H1 (cell line): ENCODE measurements around the gene PGF. TPM values are rescaled to one million over a fixed set of nuclear protein-coding genes. Genes with fewer than 3 reads are reported as not detected.

Experiments used
- CTCF ChIA-PET: fragments of 300-600 bp; sonication (Branson Sonifier 250); formaldehyde crosslinking; loops from one replicate; lab custom pipeline; 2021; ENCODE audit not compliant: partially characterized antibody; lab: Charles Lee
- POLR2A ChIA-PET: fragments of 300-600 bp; sonication (Branson Sonifier 250); formaldehyde crosslinking; loops from one replicate; lab custom pipeline; 2021; ENCODE audit warnings: inconsistent platforms; ENCODE audit not compliant: partially characterized antibody; lab: Charles Lee
- DNase-seq, 2 experiments: peaks; one replicate each; pipeline versions ENCODE4 v3.0.0 to v3.0.0-alpha.2; 2010 to 2022; ENCODE audit warnings: low spot score in 2 of 2, low read depth in 1 of 2, mixed read lengths in 1 of 2
- FAIRE-seq: peaks from 2 replicates; lab custom pipeline; 2011; peaks lifted over from hg19 to GRCh38; lab: Jason Lieb, UNC
- H2AFZ ChIP-seq: 2 replicates; pipeline ENCODE4 v1.8.1; 2012; ENCODE audit warnings: low read length, inconsistent platforms
- H2AK5ac ChIP-seq: 2 replicates; pipeline ENCODE4 v1.6.1; 2013; ENCODE audit warnings: low read depth, low read length
- H2BK120ac ChIP-seq: replicated peaks from 2 replicates; pipeline ENCODE3; 2013; ENCODE audit warnings: low read depth, low read length, inconsistent platforms
- H2BK12ac ChIP-seq: 2 replicates; pipeline ENCODE4 v1.6.1; 2013; ENCODE audit warnings: low read depth, low read length
- H2BK15ac ChIP-seq: 2 replicates; pipeline ENCODE4 v1.6.1; 2013; ENCODE audit warnings: low read length
- H2BK20ac ChIP-seq: 2 replicates; pipeline ENCODE4 v1.6.1; 2013; ENCODE audit warnings: low read length
- H2BK5ac ChIP-seq: 2 replicates; pipeline ENCODE4 v1.6.1; 2013; ENCODE audit warnings: low read depth, low read length
- H3K14ac ChIP-seq: 2 replicates; pipeline ENCODE4 v1.6.1; 2013; ENCODE audit warnings: inconsistent platforms; ENCODE audit not compliant: insufficient read length
- H3K18ac ChIP-seq: 2 replicates; pipeline ENCODE4 v1.6.1; 2013; ENCODE audit warnings: low read length; ENCODE audit errors: extremely low read depth
- H3K23ac ChIP-seq: 2 replicates; pipeline ENCODE4 v1.6.1; 2013; ENCODE audit warnings: inconsistent platforms; ENCODE audit not compliant: insufficient read length
- H3K23me2 ChIP-seq: 2 replicates; pipeline ENCODE4 v1.6.1; 2013; ENCODE audit warnings: low read depth, low read length
- H3K27ac ChIP-seq: 2 replicates; pipeline ENCODE4 v1.6.1; 2011; ENCODE audit warnings: low read depth, low read length, inconsistent platforms
- H3K27me3 ChIP-seq, 4 experiments: replicated peaks in 1 of 4; 1 replicate in 1 of 4; 2 replicates in 3 of 4; pipeline versions ENCODE4 v1.6.1 to v1.8.1; 2011 to 2013; ENCODE audit warnings: low read length in 3 of 4, mild to moderate bottlenecking in 3 of 4, inconsistent platforms in 2 of 4, mixed read lengths in 2 of 4, moderate library complexity in 1 of 4; ENCODE audit not compliant: control insufficient read depth in 3 of 4, insufficient read depth in 3 of 4; ENCODE audit errors: extremely low read depth in 1 of 4
- H3K36me3 ChIP-seq, 4 experiments: 2 replicates each; pipeline versions ENCODE4 v1.6.1 to v1.8.1; 2011 to 2013; ENCODE audit warnings: mild to moderate bottlenecking in 4 of 4, low read length in 3 of 4, moderate library complexity in 2 of 4, control low read depth in 1 of 4, inconsistent platforms in 1 of 4; ENCODE audit not compliant: insufficient read depth in 4 of 4, control insufficient read depth in 2 of 4
- H3K4ac ChIP-seq: replicated peaks from 2 replicates; pipeline ENCODE3; 2013; ENCODE audit warnings: low read length, low read depth, mixed read lengths, inconsistent platforms; ENCODE audit not compliant: insufficient read length
- H3K4me1 ChIP-seq, 4 experiments: replicated peaks in 1 of 4; 1 replicate in 1 of 4; 2 replicates in 3 of 4; pipeline versions ENCODE4 v1.6.1 to v1.8.1; 2011 to 2013; ENCODE audit warnings: low read length in 3 of 4, inconsistent platforms in 2 of 4, mixed read lengths in 1 of 4; ENCODE audit not compliant: insufficient read depth in 4 of 4, control insufficient read depth in 3 of 4
- H3K4me2 ChIP-seq, 2 experiments: 2 replicates each; pipeline versions ENCODE4 v1.6.1 to v1.8.1; 2011 to 2013; ENCODE audit warnings: low read depth in 2 of 2, low read length in 2 of 2, control low read depth in 1 of 2, inconsistent platforms in 1 of 2, mild to moderate bottlenecking in 1 of 2; ENCODE audit not compliant: insufficient read depth in 1 of 2
- H3K4me3 ChIP-seq, 4 experiments: fragments of 200-600, 300-600 bp in 1 of 4; sonication (generic), shearing (Covaris generic), sonication (Bioruptor Twin) in 1 of 4; 2 replicates each; pipeline versions ENCODE4 v1.5.1 to v1.8.1; 2011 to 2016; ENCODE audit warnings: low read length in 4 of 4, low read depth in 3 of 4, control low read depth in 2 of 4, inconsistent platforms in 2 of 4, mild to moderate bottlenecking in 2 of 4, mixed read lengths in 1 of 4, moderate library complexity in 1 of 4; ENCODE audit not compliant: insufficient read depth in 2 of 4; ENCODE audit errors: extremely low read depth in 1 of 4
- H3K56ac ChIP-seq: replicated peaks from 2 replicates; pipeline ENCODE3; 2013; ENCODE audit warnings: low read depth, mild to moderate bottlenecking, mixed read lengths, low read length, inconsistent platforms; ENCODE audit not compliant: insufficient read length
- H3K79me1 ChIP-seq: 2 replicates; pipeline ENCODE4 v1.6.1; 2013; ENCODE audit warnings: low read depth, low read length, control low read depth
- H3K79me2 ChIP-seq, 2 experiments: 2 replicates each; pipeline versions ENCODE4 v1.6.1 to v1.8.1; 2012 to 2013; ENCODE audit warnings: low read length in 2 of 2, mild to moderate bottlenecking in 2 of 2, inconsistent platforms in 1 of 2; ENCODE audit not compliant: insufficient read depth in 2 of 2, control insufficient read depth in 1 of 2
- H3K9ac ChIP-seq, 4 experiments: replicated peaks in 1 of 4; 1 replicate in 1 of 4; 2 replicates in 3 of 4; pipeline versions ENCODE4 v1.6.1 to v1.8.1; 2011 to 2013; ENCODE audit warnings: low read depth in 3 of 4, low read length in 3 of 4, control low read depth in 2 of 4, mild to moderate bottlenecking in 2 of 4, moderate library complexity in 2 of 4, inconsistent platforms in 1 of 4; ENCODE audit errors: extremely low read depth in 1 of 4
- H3K9me3 ChIP-seq, 2 experiments: 2 replicates each; pipeline versions ENCODE4 v1.6.1 to v1.8.1; 2012 to 2013; ENCODE audit warnings: mild to moderate bottlenecking in 2 of 2, moderate library complexity in 2 of 2, control low read depth in 1 of 2, inconsistent platforms in 1 of 2, low read depth in 1 of 2, low read length in 1 of 2, mixed read lengths in 1 of 2; ENCODE audit not compliant: insufficient read depth in 2 of 2
- H4K20me1 ChIP-seq, 2 experiments: replicated peaks in 1 of 2; 2 replicates each; pipeline versions ENCODE3 to v1.8.1; 2011 to 2013; ENCODE audit warnings: inconsistent platforms in 2 of 2, low read length in 2 of 2, mild to moderate bottlenecking in 1 of 2; ENCODE audit not compliant: insufficient read depth in 2 of 2, control insufficient read depth in 1 of 2
- H4K5ac ChIP-seq: 2 replicates; pipeline ENCODE4 v1.6.1; 2013; ENCODE audit warnings: low read length, low read depth, mixed read lengths, inconsistent platforms; ENCODE audit not compliant: insufficient read length
- H4K8ac ChIP-seq: 2 replicates; pipeline ENCODE4 v1.8.0; 2013; ENCODE audit warnings: mild to moderate bottlenecking, moderate library complexity, low read length, inconsistent platforms; ENCODE audit not compliant: insufficient read depth; ENCODE audit errors: extremely low read depth
- H4K91ac ChIP-seq: replicated peaks from 2 replicates; pipeline ENCODE3; 2013; ENCODE audit warnings: low read length, mixed read lengths, inconsistent platforms; ENCODE audit not compliant: insufficient read length
- BACH1 ChIP-seq: IDR thresholded peaks from 2 replicates; pipeline ENCODE4 v1.6.1; 2012; ENCODE audit warnings: low read length, improper control_type of control experiment
- CHD1 ChIP-seq: IDR thresholded peaks from 2 replicates; pipeline ENCODE4 v1.6.1; 2012; ENCODE audit warnings: low read depth, low read length, improper control_type of control experiment
- CTBP2 ChIP-seq: IDR thresholded peaks from 2 replicates; pipeline ENCODE4 v1.7.0; 2011; ENCODE audit warnings: borderline replicate concordance, mild to moderate bottlenecking, moderate library complexity, mixed read lengths, low read length; ENCODE audit not compliant: insufficient read depth, insufficient read length
- E2F6 ChIP-seq: IDR thresholded peaks from 2 replicates; pipeline ENCODE4 v1.6.1; 2012; ENCODE audit warnings: inconsistent platforms
- GTF2F1 ChIP-seq: IDR thresholded peaks from 2 replicates; pipeline ENCODE4 v1.6.1; 2012; ENCODE audit warnings: low read depth, low read length, improper control_type of control experiment, borderline replicate concordance
- HDAC2 ChIP-seq, 2 experiments: fragments of 300-600 bp in 1 of 2; sonication (generic) in 1 of 2; IDR thresholded peaks; 2 replicates each; pipeline ENCODE4 v1.6.1; 2011 to 2012; ENCODE audit warnings: low read depth in 2 of 2, low read length in 2 of 2, mild to moderate bottlenecking in 2 of 2, moderate library complexity in 2 of 2, borderline replicate concordance in 1 of 2, inconsistent platforms in 1 of 2
- JUND ChIP-seq: IDR thresholded peaks from 2 replicates; pipeline ENCODE4 v1.6.1; 2011; ENCODE audit warnings: mild to moderate bottlenecking, improper control_type of control experiment, low read length
- NRF1 ChIP-seq: IDR thresholded peaks from 2 replicates; pipeline ENCODE4 v1.6.1; 2011; ENCODE audit warnings: mild to moderate bottlenecking, low read depth, low read length, improper control_type of control experiment
- RBBP5 ChIP-seq: IDR thresholded peaks from 2 replicates; pipeline ENCODE4 v1.7.1; 2012; ENCODE audit warnings: low read depth, mild to moderate bottlenecking, inconsistent platforms, low read length, moderate library complexity, borderline replicate concordance
- SP2 ChIP-seq: IDR thresholded peaks from 2 replicates; pipeline ENCODE4 v1.6.1; 2012; ENCODE audit warnings: mild to moderate bottlenecking, low read length, inconsistent platforms
- WGBS, 2 experiments: shearing (Covaris generic) in 1 of 2; methylation state at CpG; one replicate each; pipeline versions ENCODE4 v1.1.6 to v1.1.7; 2013 to 2015; ENCODE audit warnings: low lambda C conversion rate in 2 of 2, mixed read lengths in 2 of 2, inconsistent platforms in 1 of 2, low coverage in 1 of 2, missing lambda C conversion rate in 1 of 2; ENCODE audit not compliant: insufficient replicate concordance in 2 of 2, insufficient coverage in 1 of 2, insufficient read length in 1 of 2; ENCODE audit errors: extremely low coverage in 1 of 2, missing lambda C conversion rate in 1 of 2; 5-methylcytosine and 5-hydroxymethylcytosine counted together
- polyA plus RNA-seq, 7 experiments: library from polyadenylated mRNA; depleted of rRNA in 3 of 7; stranded (reverse) in 5 of 7; unstranded in 2 of 7; fragments of >200 nt in 5 of 7; fragments of 200-250 nt in 2 of 7; gene quantifications; 1 replicate in 5 of 7; 2 replicates in 1 of 7; 4 replicates in 1 of 7; pipeline versions ENCODE4 v1.2.1 to v1.2.3, GENCODE V29; 2011 to 2013; ENCODE audit warnings: missing spikeins in 2 of 7, mixed read lengths in 2 of 7
- total RNA-seq: library from RNA; stranded (reverse); fragmentation: NEBNext Ultra II Directional; extraction: Animal tissue kit (Norgen Biotek cat#: 25700); gene quantifications from 2 replicates; pipeline ENCODE4 v1.2.1, GENCODE V29; 2021

Gene PGF
- total and polyA plus RNA-seq, 2 of the 8 experiments (the other 6 are each of a cell fraction or from before 2014, with no cell fraction given): 2.1 to 4.1 TPM

GRCh38 chr14:74896400-74896799 lies 59.0 kb downstream of the PGF start:
- Histone ChIP-seq H4K5ac (no peak overlapping the region), H3K23ac (no peak overlapping the region), H3K9me3 (no peaks in the 10 kb centered on the region), H3K14ac (no peak overlapping the region), H2AK5ac (no peak overlapping the region), H3K9ac (no peak overlapping the region), H2BK12ac (no peak overlapping the region), H3K4ac (no peak overlapping the region), H3K79me2 (no peaks in the 10 kb centered on the region), H3K36me3 (peaks cover 50 to 99% (median 90%) of the 10 kb centered on the region in 4 experiments), H4K20me1 (peaks cover 2 to 9% of the 10 kb centered on the region in 2 experiments), H2BK15ac (no peak overlapping the region), H3K4me2 (no peak overlapping the region), H3K18ac (no peak overlapping the region), H2AFZ (no peak overlapping the region), H3K23me2 (no peaks in the 10 kb centered on the region), H3K4me1 (no peaks in the 10 kb centered on the region), H3K79me1 (0 out of 2 replicates have a peak, but pooled peaks cover 2% of the 10 kb centered on the region), H3K27me3 (no peaks in the 10 kb centered on the region), H4K8ac (no peak overlapping the region), H3K4me3 (no peak overlapping the region), H2BK20ac (no peak overlapping the region), H3K27ac (no peak overlapping the region), H4K91ac (no peak overlapping the region), H3K56ac (no peak overlapping the region), H2BK5ac (no peak overlapping the region), H2BK120ac (no peak overlapping the region)
- DNase-seq (no peak), FAIRE-seq (no peak)
- CTCF ChIA-PET: interaction anchor here (0.9 to 24.8 kb wide), 5 partner anchors 8 to 39 kb away, joined by 3 to 509 read pairs (median 5); no protein-coding TSS in a partner anchor
- POLR2A ChIA-PET: interaction anchor here (2.5 kb wide), 1 partner anchor 10 kb away, joined by 8 read pairs; no protein-coding TSS in a partner anchor
- WGBS, 2 experiments: 88% methylated on average over 3 of the region's 3 CpGs; no CpG with 5 or more reads in 1 of the 2 experiments
- TF ChIP-seq CTBP2 (no peak), CHD1 (no peak), SP2 (no peak), NRF1 (no peak), JUND (no peak), BACH1 (no peak), GTF2F1 (no peak), RBBP5 (no peak), HDAC2 (IDR thresholded peaks at IDR 0.05; ENCODE audit: borderline replicate concordance in 1 of 2, low read depth in 2 of 2, low read length in 2 of 2) (no peak), E2F6 (no peak)
